Suprapubic skin (tissue), 4 donors: ENCODE data around the gene BMP10. TPM values are rescaled to one million over a fixed set of nuclear protein-coding genes. Genes with fewer than 3 reads are reported as not detected.

Experiments used
- DNase-seq, 2 donors: peaks; one replicate each; pipeline ENCODE4 v3.0.0-alpha.2; 2019; ENCODE audit warnings: low spot score in 2 of 2
- H3K27ac ChIP-seq: fragments of 200-600 bp; sonication (generic); one replicate; pipeline ENCODE4 v1.5.1; 2019
- H3K27me3 ChIP-seq: fragments of 200-600 bp; sonication (generic); one replicate; pipeline ENCODE4 v1.5.1; 2019
- H3K36me3 ChIP-seq: fragments of 200-600 bp; sonication (generic); one replicate; pipeline ENCODE4 v1.5.1; 2019
- H3K4me1 ChIP-seq: fragments of 200-600 bp; sonication (generic); one replicate; pipeline ENCODE4 v1.5.1; 2019
- H3K4me3 ChIP-seq: fragments of 200-600 bp; sonication (generic); one replicate; pipeline ENCODE4 v1.5.1; 2019; ENCODE audit warnings: mild to moderate bottlenecking
- H3K9me3 ChIP-seq: fragments of 200-600 bp; sonication (generic); one replicate; pipeline ENCODE4 v1.5.1; 2019
- CTCF ChIP-seq, 2 donors: fragments of 200-600 bp in 1 of 2; fragments of 450-650 bp in 1 of 2; sonication (generic) in 1 of 2; IDR thresholded peaks; one replicate each; pipeline ENCODE4 v1.5.1; 2016 to 2019; ENCODE audit warnings: antibody characterized with exemption in 2 of 2, mild to moderate bottlenecking in 1 of 2, moderate library complexity in 1 of 2
- EP300 ChIP-seq: sonication (generic); formaldehyde crosslinking; IDR thresholded peaks from one replicate; pipeline ENCODE4 v1.6.1; 2017; ENCODE audit warnings: antibody characterized with exemption
- POLR2A ChIP-seq, 2 donors: fragments of 450-650 bp; IDR thresholded peaks; one replicate each; pipeline ENCODE4 v1.6.1; 2017; ENCODE audit warnings: antibody characterized with exemption in 2 of 2, mild to moderate bottlenecking in 2 of 2, moderate library complexity in 2 of 2
- POLR2AphosphoS5 ChIP-seq, 3 donors: sonication (generic); formaldehyde crosslinking; IDR thresholded peaks; one replicate each; pipeline ENCODE4 v1.6.1; 2017; ENCODE audit warnings: antibody characterized with exemption in 3 of 3
- WGBS: methylation state at CpG from one replicate; pipeline ENCODE4 v1.1.5; 2018; 5-methylcytosine and 5-hydroxymethylcytosine counted together
- total RNA-seq, 4 donors: library from RNA; depleted of rRNA; stranded (reverse); fragments of >200 nt; gene quantifications; one replicate each; pipeline ENCODE4 v1.1.0, GENCODE V29; 2016

BMP10 gene
- total RNA-seq, 4 donors from 2014 or later = not detected

GRCh38 chr2:68860111-68860510, 11.1 kb downstream of the BMP10 start:
- TF ChIP-seq CTCF (IDR thresholded peaks at IDR 0.05) (no peak), POLR2A (IDR thresholded peaks at IDR 0.05) (no peak), EP300 (no peak)
- no peaks in the 10 kb centered on the region for H3K27me3 ChIP-seq
- H3K4me1 ChIP-seq = no peaks in the 10 kb centered on the region
- WGBS = 68% methylated on average over 3 of the region's 3 CpGs
- no peak overlapping the region for H3K4me3 ChIP-seq
- DNase-seq = no peak
- no peak overlapping the region for H3K27ac ChIP-seq
- H3K36me3 ChIP-seq = no peaks in the 10 kb centered on the region
- H3K9me3 ChIP-seq = no peaks in the 10 kb centered on the region

GRCh38 chr2:68857855-68858456, 13.2 kb downstream of the BMP10 start:
- TF ChIP-seq EP300 (no peak), POLR2AphosphoS5 (IDR thresholded peaks at IDR 0.05) (no peak), POLR2A (IDR thresholded peaks at IDR 0.05) (no peak), CTCF (IDR thresholded peaks at IDR 0.05) (no peak)
- no peak for DNase-seq
- Histone ChIP-seq H3K9me3 (no peaks in the 10 kb centered on the region), H3K36me3 (no peaks in the 10 kb centered on the region), H3K4me1 (no peaks in the 10 kb centered on the region), H3K27ac (no peak overlapping the region), H3K27me3 (no peaks in the 10 kb centered on the region), H3K4me3 (no peak overlapping the region)
- WGBS = 60% methylated on average over 4 of the region's 4 CpGs

- Histone ChIP-seq H3K9me3 (no peaks in the 10 kb centered on the region), H3K27me3 (no peaks in the 10 kb centered on the region), H3K4me3 (no peak overlapping the region), H3K4me1 (no peaks in the 10 kb centered on the region), H3K27ac (no peak overlapping the region), H3K36me3 (no peaks in the 10 kb centered on the region)
- TF ChIP-seq POLR2AphosphoS5 (IDR thresholded peaks at IDR 0.05) (no peak), CTCF (IDR thresholded peaks at IDR 0.05) (no peak), POLR2A (IDR thresholded peaks at IDR 0.05) (no peak), EP300 (no peak)
- WGBS = 79% methylated on average over 3 of the region's 3 CpGs
- DNase-seq = no peak
Measured at GRCh38 chr2:68857202-68857845, 13.9 kb downstream of the BMP10 start.

- Histone ChIP-seq H3K4me3 (no peak overlapping the region), H3K4me1 (no peaks in the 10 kb centered on the region), H3K36me3 (no peaks in the 10 kb centered on the region), H3K9me3 (no peaks in the 10 kb centered on the region), H3K27me3 (no peaks in the 10 kb centered on the region), H3K27ac (no peak overlapping the region)
- DNase-seq = no peak
- TF ChIP-seq CTCF (IDR thresholded peaks at IDR 0.05) (no peak), POLR2AphosphoS5 (IDR thresholded peaks at IDR 0.05) (no peak), POLR2A (IDR thresholded peaks at IDR 0.05) (no peak), EP300 (no peak)
- 59% methylated on average over 3 of the region's 3 CpGs for WGBS
Measured at GRCh38 chr2:68855550-68855949, 15.6 kb downstream of the BMP10 start.

GRCh38 chr2:68854476-68854875, 16.7 kb downstream of the BMP10 start:
- TF ChIP-seq CTCF (IDR thresholded peaks at IDR 0.05) = no peak
- no peak for TF ChIP-seq POLR2AphosphoS5 (IDR thresholded peaks at IDR 0.05)
- no peak for TF ChIP-seq POLR2A (IDR thresholded peaks at IDR 0.05)
- no peak for TF ChIP-seq EP300
- no peak overlapping the region for H3K4me3 ChIP-seq
- H3K27ac ChIP-seq = no peak overlapping the region
- H3K27me3 ChIP-seq = no peaks in the 10 kb centered on the region
- no peaks in the 10 kb centered on the region for H3K36me3 ChIP-seq
- no peaks in the 10 kb centered on the region for H3K9me3 ChIP-seq
- no peak for DNase-seq
- H3K4me1 ChIP-seq = no peaks in the 10 kb centered on the region
